ENCODE measurements around the gene TOP2B. TPM values are rescaled to one million over a fixed set of nuclear protein-coding genes. Genes with fewer than 3 reads are reported as not detected.

TOP2B gene
- total and polyA plus RNA-seq, 3 donors from 2014 or later, result 46.4 to 86.5 (median 76.9) TPM

DNA sequence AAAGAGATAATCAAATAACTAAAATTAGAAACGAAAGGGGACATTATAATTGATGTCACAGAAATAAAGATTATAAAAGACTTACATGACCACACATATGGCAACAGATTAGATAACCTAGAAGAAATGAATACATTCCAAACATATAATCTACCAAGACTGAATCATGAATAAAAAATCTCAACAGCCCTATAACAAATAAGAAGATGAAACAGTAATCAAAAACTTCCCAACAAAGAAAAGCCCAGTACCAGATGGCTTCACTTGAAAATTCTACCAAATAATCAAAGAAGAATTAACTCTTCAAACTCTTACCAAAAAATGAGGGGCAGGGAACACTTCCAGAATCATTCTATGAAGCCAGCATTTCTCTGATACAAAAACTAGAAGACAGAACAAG lies 11.8 kb downstream of the TOP2B start:
- H3K36me3 ChIP-seq (ENCODE audit: low read depth, missing control alignments), result no peaks in the 10 kb centered on the region
- H3K4me3 ChIP-seq, result no peak overlapping the region
- DNase-seq, result no peak
- H3K27me3 ChIP-seq, result no peaks in the 10 kb centered on the region
- H3K9me3 ChIP-seq, result no peaks in the 10 kb centered on the region
- intact Hi-C loops (cut with DNase I; ENCODE audit: low total_unique reads), result no loop called here
- TF ChIP-seq, protein P1, sequence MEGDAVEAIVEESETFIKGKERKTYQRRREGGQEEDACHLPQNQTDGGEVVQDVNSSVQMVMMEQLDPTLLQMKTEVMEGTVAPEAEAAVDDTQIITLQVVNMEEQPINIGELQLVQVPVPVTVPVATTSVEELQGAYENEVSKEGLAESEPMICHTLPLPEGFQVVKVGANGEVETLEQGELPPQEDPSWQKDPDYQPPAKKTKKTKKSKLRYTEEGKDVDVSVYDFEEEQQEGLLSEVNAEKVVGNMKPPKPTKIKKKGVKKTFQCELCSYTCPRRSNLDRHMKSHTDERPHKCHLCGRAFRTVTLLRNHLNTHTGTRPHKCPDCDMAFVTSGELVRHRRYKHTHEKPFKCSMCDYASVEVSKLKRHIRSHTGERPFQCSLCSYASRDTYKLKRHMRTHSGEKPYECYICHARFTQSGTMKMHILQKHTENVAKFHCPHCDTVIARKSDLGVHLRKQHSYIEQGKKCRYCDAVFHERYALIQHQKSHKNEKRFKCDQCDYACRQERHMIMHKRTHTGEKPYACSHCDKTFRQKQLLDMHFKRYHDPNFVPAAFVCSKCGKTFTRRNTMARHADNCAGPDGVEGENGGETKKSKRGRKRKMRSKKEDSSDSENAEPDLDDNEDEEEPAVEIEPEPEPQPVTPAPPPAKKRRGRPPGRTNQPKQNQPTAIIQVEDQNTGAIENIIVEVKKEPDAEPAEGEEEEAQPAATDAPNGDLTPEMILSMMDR (IDR thresholded peaks at IDR 0.05), result no peak
- no peak for TF ChIP-seq POLR2A (IDR thresholded peaks at IDR 0.05)
- 64 to 65% methylated on average over 1 of the region's 1 CpG for WGBS, 2 donors
- no peaks in the 10 kb centered on the region for H3K4me1 ChIP-seq
- H3K27ac ChIP-seq, result no peak overlapping the region

- intact Hi-C loops (cut with DNase I; ENCODE audit: low total_unique reads), result no loop called here
- no peaks in the 10 kb centered on the region for H3K9me3 ChIP-seq
- TF ChIP-seq POLR2A (IDR thresholded peaks at IDR 0.05), result no peak
- TF ChIP-seq, protein P1 (IDR thresholded peaks at IDR 0.05), result no peak
- H3K27ac ChIP-seq, result no peak overlapping the region
- 87 to 94% methylated on average over 1 of the region's 1 CpG for WGBS, 2 donors
- H3K27me3 ChIP-seq, result no peaks in the 10 kb centered on the region
- DNase-seq, result no peak
- no peak overlapping the region for H3K4me3 ChIP-seq
- H3K36me3 ChIP-seq (ENCODE audit: low read depth, missing control alignments), result no peaks in the 10 kb centered on the region
- no peaks in the 10 kb centered on the region for H3K4me1 ChIP-seq
Measured at GRCh38 chr3:25648925-25649830, 15.5 kb downstream of the TOP2B start.

DNA sequence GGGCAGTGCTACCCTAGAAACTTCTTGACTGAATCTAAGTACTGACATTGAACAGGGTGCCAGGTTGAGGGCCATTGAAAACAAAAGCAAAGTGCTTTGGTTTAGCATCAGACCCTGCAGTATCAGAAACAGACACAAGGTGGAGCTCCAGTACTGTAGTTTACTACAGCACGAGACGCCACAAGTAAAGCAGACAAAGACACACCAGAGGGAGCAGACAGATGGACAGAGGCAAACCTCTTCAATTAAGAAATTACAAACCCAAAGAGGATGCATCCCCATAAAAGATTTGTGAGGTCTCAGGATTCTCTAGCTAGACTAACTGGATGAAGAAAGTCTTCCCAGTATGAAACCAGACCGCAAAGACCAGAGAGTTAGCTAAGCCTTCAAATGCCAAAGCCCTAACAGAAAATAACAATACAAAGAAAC lies 16.6 kb downstream of the TOP2B start:
- DNase-seq, result peak; percentile 88
- TF ChIP-seq POLR2A (IDR thresholded peaks at IDR 0.05), result no peak
- TF ChIP-seq, protein P1 (IDR thresholded peaks at IDR 0.05), result peak; percentile 44 to 76 (median 71)
- Histone ChIP-seq H3K9me3 (no peaks in the 10 kb centered on the region), H3K27ac (no peak overlapping the region), H3K4me3 (no peak overlapping the region), H3K4me1 (no peaks in the 10 kb centered on the region), H3K36me3 (ENCODE audit: low read depth, missing control alignments) (no peaks in the 10 kb centered on the region), H3K27me3 (no peaks in the 10 kb centered on the region)
- intact Hi-C loops (cut with DNase I; ENCODE audit: low total_unique reads), result no loop called here
- WGBS, 2 donors, result 60% methylated on average over 3 of the region's 3 CpGs

GRCh38 chr3:25635038-25635437 lies 29.7 kb downstream of the TOP2B start:
- WGBS, 2 donors, result 75 to 89% methylated on average over 3 of the region's 3 CpGs
- TF ChIP-seq POLR2A (IDR thresholded peaks at IDR 0.05), result no peak
- TF ChIP-seq, protein P1 (IDR thresholded peaks at IDR 0.05), result no peak
- intact Hi-C loops (cut with DNase I; ENCODE audit: low total_unique reads), result no loop called here

More at GRCh38 chr3:25635038-25635437, 29.7 kb downstream of the TOP2B start:
- Histone ChIP-seq H3K27me3 (no peaks in the 10 kb centered on the region), H3K36me3 (ENCODE audit: low read depth, missing control alignments) (no peaks in the 10 kb centered on the region), H3K27ac (no peak overlapping the region), H3K9me3 (no peaks in the 10 kb centered on the region), H3K4me3 (no peak overlapping the region), H3K4me1 (no peaks in the 10 kb centered on the region)
- DNase-seq, result no peak

All from testis (tissue), 3 donors.